ENCODE measurements around the gene RUNX1.

DNA sequence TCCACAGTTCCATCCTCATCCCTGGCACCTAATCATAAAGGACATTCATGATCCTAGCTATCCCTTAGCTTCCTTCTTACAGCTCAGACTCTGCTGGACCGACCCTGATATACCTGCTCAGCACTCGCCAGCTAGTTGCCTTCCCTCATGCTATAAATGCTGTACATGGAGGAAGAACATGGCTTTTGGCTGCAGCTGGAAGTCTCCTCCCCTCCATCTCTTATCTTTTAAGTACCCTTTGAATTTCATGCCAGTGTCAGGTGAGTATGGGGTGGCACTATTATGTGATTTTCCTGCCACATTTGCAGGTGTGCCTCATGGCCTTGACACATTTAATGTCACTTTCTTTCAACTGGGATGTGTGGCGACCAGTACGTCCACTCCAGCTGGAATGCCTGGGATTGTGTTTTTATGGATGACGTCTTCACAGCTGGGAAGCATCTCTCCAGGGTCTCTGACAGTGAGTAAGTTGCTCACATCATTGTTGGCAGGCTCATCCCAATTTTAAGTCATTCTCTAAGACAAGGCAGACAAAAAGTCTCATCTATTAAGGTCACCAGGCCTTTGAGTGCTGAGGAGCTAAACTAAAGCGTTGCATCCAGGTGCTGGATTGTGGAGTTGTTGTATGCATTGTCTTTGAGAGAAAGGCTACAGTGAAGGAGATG, 43.4 kb downstream of the RUNX1 start:
- no peak for TF ChIP-seq POLR2A (IDR thresholded peaks at IDR 0.05; ENCODE audit: low read depth, low read length)
- no peak for TF ChIP-seq POLR2AphosphoS5 (IDR thresholded peaks at IDR 0.05; ENCODE audit: low read depth, low read length)
- no peak for TF ChIP-seq TAF1 (IDR thresholded peaks at IDR 0.05; ENCODE audit: borderline replicate concordance, low read depth, low read length)
